GM19455 (cell line): ENCODE data around the gene TNRC6C.

Experiments
- ATAC-seq: cut with Tn5 transposase; IDR thresholded peaks from one replicate; pipeline ENCODE4 v1.9.1; 2021; ENCODE audit not compliant: unreplicated experiment

TNRC6C gene

DNA sequence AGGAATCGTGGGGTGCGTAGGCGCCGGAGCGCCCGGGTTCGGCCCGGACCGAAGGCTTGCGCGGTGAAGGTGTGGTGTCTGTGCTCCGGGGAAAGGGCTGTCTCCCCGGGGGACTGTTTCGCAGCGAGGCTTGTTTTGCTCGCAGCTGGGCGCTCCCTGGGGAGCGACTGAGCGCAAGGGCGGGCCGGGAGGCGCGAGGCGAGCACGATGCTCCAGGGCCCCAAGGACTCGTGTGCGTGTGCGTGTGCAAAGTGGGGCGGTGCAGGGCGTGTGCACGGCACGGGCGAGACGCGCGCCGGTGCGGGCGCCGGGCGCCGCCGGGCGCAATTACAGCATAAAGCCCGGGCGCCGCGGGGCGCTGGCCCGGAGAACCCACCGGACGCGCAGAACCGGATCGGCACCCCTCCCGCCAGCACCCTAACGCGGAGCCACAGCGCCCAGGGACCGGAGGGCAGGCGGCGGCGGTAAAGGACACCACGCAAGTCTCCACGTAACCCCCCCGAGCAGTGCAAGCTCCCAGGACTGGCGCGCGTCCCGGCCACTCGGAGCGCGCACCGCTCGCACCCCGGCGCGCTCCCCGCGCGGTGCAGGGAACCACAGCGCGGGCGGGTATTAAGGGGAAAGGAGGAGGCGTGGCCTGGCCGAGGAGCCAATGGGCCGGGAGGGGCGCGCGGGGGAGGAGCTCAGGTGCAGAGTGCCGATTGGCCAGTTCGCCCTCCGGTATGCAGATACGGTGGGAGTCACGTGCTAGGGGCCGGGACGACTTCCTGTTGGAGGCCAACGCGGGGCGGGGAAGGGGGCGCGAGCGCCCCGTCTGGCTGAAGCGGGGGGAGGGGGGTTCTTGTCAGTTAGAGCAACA, at the start of gene TNRC6C:
Gene TNRC6C, plus strand, starts transcription at position 847 of the 859 bp plus-strand sequence. CDS start 45,504 bp downstream, outside the sequence.
- peak; percentile 89 for ATAC-seq

DNA sequence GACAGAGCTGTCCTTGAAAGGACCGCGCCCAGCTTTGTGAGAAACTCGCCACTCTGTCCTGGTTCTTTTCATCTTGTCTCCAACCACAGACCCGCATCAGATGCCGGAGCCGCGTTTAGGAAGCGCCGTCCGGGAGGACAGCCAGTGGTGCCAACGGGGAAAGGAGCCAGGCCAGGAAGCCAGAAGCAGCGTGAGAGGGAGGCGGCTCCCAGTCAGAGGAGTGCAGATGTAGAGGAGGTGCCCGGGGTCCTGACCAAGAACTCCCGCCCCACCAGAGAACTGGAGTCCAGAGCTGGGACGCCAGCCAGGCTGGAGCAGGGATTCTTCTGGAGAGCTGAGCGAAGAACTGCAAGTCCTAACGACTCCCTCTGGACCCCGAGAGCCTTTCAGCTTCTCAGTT, 49.3 kb upstream of the TNRC6C start:
- no peak for ATAC-seq

- ATAC-seq: no peak
Observed at GRCh38 chr17:77909816-77910215, 48.7 kb upstream of the TNRC6C start.

- ATAC-seq: no peak
Observed at GRCh38 chr17:77914385-77915254, 43.9 kb upstream of the TNRC6C start.

- ATAC-seq: no peak
Observed at GRCh38 chr17:77915594-77916021, 42.9 kb upstream of the TNRC6C start.

- ATAC-seq: no peak
Observed at GRCh38 chr17:77916264-77916663, 42.2 kb upstream of the TNRC6C start.

DNA sequence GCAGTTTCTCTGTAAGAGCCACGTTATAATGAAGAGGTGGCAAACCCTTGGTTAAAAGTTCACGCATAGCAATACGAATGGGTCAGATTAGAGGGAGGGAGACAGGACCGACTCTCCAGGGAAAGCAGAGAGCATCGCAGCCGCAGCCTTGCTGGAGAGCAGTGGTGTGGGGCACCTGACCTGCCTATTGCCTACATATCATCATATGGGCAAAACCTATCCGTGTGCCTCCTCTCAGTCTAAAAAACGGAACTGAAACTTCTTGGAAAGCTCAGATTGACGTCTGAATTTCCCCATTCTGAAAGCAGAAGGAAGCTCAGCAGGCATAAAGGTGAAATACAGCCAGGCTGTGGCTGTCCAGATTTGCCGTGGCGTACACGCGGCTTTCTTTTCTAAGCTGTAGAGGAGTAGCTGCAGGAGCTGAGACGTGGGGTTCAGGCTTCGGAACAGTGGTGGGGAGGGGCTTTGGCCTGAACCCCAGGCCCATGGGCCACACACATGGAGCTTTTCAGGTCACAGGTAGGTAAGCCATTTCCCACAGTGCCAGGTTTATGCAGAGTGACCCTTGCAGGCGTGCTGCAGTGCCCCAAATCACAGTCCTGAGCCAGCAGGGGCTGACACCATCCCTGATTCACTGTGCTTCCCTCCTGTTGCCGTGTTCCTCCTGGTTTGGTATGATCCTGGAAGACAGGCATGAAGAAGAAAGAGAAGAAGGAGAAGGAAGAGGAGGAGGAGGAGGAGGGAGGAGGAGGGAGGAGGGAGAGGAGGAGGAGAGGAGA, 41.6 kb upstream of the TNRC6C start:
- no peak for ATAC-seq

DNA sequence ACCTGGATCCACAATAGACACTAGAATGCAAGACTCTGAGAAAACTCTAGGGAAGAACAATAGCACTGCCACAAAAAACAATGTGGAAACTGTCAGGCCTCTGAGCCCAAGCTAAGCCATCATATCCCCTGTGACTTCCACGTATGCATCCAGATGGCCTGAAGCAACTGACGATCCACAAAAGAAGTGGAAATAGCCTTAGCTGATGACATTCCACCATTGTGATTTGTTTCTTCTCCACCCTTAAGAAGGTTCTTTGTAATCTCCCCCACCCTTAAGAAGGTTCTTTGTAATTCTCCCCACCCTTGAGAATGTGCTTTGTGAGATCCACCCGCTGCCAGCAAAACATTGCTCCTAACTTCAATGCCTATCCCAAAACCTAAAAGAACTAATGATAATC, 39.2 kb upstream of the TNRC6C start:
- ATAC-seq: no peak

DNA sequence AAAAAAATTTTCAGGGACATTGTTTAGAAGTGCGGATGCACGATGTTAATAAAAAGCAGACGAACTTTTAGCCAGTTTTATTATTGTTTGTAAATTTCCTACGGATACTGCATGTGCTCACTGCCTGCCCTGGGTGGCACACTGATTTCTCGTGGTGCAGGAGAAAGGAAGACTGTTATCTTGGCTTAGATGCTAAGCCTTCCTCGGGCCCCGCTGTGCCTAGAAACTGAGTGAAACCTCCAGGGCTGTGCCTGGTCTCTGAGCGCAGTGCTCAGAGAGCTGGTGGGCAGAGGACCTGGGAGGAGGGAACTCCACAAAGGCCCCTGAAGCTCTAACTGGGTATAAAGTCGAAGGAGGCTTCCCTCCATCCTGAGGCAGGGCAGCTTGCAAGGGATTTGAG, 35.4 kb upstream of the TNRC6C start:
- ATAC-seq: no peak

DNA sequence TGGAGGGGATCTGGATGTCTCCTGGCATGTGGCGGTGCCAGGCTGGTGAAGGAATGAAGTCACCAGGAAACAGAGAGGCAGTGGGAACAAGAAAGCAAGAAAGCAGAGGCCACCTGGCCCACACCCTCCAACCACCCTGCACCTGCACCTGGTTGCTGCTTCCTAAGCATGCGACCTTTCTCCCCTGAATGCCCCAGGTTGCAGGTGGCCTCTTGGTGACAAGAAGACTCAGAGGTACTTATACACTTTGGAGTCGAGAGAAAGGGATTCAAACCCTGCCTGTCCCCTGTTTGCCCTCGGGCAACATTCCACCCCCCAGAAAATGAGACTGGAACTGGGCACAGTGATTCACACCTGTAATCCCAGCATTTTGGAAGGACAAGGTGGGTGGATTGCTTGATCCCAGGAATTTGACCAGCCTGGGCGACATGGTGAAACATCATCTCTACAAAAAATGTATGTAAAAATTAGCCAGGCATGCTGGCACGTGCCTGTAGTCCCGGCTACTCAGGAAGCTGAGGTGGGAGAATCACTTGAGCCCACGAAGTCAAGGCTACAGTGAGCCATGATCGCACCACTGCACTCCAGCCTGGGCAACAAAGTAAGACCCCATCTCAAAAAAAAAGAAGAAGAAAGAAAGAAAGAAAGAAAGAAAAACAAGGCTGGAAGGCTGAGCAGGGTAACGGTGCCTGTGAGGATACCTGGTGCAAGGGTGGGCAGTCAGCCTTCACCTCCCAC, 34.6 kb upstream of the TNRC6C start:
- ATAC-seq: no peak

DNA sequence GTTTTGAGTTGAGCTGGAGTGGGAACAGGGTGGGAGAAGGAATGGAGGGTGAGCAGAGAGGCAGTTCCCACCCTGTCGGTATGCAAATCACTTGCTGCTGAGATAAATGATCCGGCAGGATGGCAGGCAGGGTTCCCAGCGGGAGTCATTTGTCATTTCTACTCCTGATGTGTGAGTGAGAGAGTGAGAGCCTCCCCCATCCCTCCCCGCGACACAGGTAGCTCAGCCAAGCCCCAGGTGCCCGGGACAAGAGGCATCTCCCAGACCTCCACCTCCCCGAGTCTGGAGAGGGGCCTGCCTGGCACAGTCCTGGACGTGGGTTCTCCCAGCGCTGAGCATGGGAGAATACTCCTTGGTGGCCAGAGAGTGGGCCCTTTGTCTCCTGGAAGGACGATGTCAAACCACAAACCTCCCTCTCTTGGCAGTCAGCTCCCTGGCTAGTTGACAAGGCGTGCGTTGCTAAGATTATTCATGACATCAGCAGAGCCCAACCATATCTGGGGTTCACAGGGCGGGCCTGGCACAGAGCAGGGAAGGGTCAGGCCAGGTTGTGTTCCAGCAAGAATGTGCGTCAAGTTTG, 33.7 kb upstream of the TNRC6C start:
- no peak for ATAC-seq

DNA sequence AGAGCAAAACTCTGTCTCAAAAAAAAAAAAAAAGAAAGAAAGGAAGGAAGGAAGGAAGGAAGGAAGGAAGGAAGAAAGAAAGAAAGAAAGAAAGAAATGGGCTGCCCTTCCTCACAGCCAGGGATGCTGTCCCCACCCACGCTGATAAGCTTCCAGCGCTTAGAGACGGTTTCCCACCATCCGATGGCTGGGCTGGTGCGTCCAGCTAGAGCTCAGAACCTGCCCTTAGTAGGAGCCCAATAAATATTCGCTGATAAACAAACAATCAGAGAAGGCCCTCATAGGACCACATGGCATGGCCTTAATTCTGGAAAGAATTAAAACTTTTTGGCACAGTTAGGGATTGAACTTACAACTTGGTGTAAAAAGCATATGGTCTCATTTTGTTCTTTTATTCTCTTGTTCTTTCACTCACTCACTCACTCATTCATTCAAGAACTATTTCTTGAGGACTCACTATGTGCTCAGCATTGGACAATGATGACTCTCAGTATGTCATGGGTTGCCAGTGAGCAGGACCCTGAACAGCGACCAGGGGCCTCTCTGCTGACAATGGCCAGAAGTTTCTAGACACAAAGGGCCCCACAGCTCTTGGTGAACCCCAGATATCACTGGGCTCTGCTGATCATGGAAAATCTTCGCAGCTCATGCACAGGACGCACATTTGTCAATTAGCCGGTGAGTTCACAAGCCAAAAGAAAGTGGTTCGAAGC, 32.5 kb upstream of the TNRC6C start:
- ATAC-seq: no peak

DNA sequence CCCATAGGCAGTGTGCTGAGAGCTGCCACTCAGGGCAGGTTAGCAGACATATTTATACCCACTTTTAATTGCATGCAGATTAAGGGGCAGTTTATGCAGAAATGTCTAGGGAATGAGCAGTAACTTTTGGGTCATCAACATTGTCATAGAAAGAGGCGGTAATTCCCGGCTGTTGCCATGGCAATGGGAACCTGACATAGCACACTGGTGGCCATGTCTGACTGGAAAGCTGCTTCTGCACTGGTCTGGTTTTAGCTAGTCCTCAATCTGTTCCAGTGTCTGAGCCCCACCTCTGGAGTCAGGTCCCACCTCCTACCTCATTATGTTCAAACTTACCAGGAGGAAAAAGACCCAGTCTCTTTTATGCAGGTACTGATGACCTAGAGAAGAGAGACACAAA, 31.5 kb upstream of the TNRC6C start:
- no peak for ATAC-seq

GRCh38 chr17:77927777-77928518, 30.6 kb upstream of the TNRC6C start:
- ATAC-seq: no peak

GRCh38 chr17:77928519-77929179, 29.9 kb upstream of the TNRC6C start:
- no peak for ATAC-seq

GRCh38 chr17:77929180-77929564, 29.3 kb upstream of the TNRC6C start:
- no peak for ATAC-seq

DNA sequence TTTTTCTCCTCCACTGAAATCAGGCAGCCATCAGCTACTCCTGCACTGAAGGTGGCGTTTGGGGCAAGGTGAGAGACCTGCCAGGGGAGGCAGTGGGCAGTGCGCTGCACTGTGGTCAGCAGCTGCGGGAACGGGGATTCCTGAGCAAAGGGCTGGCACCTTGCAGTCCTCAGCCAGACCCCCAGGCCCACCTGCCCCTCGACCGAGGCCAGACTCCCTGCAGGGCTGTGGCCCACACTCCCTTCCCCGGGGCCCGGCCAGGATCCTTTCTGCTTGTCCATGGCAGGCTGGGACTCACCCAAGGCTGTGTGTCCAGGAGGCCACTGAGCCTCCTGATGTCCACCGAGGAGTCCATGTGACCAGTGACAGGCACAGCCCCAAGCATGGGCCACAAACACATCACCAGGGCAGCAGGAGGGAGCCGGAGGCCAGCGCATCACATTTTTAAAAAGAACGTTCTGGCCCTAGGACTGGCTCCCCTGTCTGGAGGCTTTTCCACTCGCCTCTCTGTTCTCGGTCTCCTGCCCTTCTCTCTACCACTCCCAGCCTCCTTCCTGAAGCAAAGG, 28.5 kb upstream of the TNRC6C start:
- no peak for ATAC-seq
